HT-29 (cell line): ENCODE results near the gene ABLIM1. TPM values are rescaled to one million over a fixed set of nuclear protein-coding genes. Genes with fewer than 3 reads are reported as not detected.
A peak's percentile ranks its signal among the peaks of the same experiment; 100 is the strongest.

Source experiments
- DNase-seq: peaks from one replicate; pipeline ENCODE4 v3.0.0-alpha.2; 2015; ENCODE audit warnings: low spot score
- total RNA-seq: library from RNA; depleted of rRNA; stranded (reverse); fragments of >200 nt; shearing (Covaris generic); gene quantifications from 2 replicates; pipeline ENCODE4 v1.2.3, GENCODE V29; 2014

ABLIM1 gene
- total RNA-seq, 1 experiment from 2014 or later, result 45.9 TPM

- DNase-seq, result no peak
Observed at GRCh38 chr10:114624422-114624821, 33.7 kb downstream of the ABLIM1 start.

GRCh38 chr10:114623661-114624294 lies 34.3 kb downstream of the ABLIM1 start:
- DNase-seq, result peak; percentile 69

- DNase-seq, result no peak
Observed at GRCh38 chr10:114623155-114623554, 34.9 kb downstream of the ABLIM1 start.

- no peak for DNase-seq
Observed at GRCh38 chr10:114618722-114619121, 39.4 kb downstream of the ABLIM1 start.

- DNase-seq, result no peak
Observed at GRCh38 chr10:114616516-114616915, 41.6 kb downstream of the ABLIM1 start.

- DNase-seq, result no peak
Observed at GRCh38 chr10:114616103-114616502, 42.0 kb downstream of the ABLIM1 start.

- no peak for DNase-seq
Observed at GRCh38 chr10:114615600-114616007, 42.5 kb downstream of the ABLIM1 start.

GRCh38 chr10:114613237-114613979 lies 44.7 kb downstream of the ABLIM1 start:
- peak; percentile 88 for DNase-seq

- DNase-seq, result peak; percentile 72
Observed at GRCh38 chr10:114611617-114612016, 46.5 kb downstream of the ABLIM1 start.

GRCh38 chr10:114609518-114610426 lies 48.3 kb downstream of the ABLIM1 start:
- no peak for DNase-seq

GRCh38 chr10:114607358-114607998 lies 50.6 kb downstream of the ABLIM1 start:
- DNase-seq, result no peak

- DNase-seq, result no peak
Observed at GRCh38 chr10:114605155-114605797, 52.8 kb downstream of the ABLIM1 start.

- DNase-seq, result no peak
Observed at GRCh38 chr10:114604357-114605130, 53.5 kb downstream of the ABLIM1 start.

GRCh38 chr10:114603948-114604347 lies 54.1 kb downstream of the ABLIM1 start:
- peak; percentile 62 for DNase-seq

- no peak for DNase-seq
Observed at GRCh38 chr10:114603303-114603702, 54.8 kb downstream of the ABLIM1 start.

- DNase-seq, result no peak
Observed at GRCh38 chr10:114600057-114600456, 58.0 kb downstream of the ABLIM1 start.

GRCh38 chr10:114596793-114597192 lies 61.3 kb downstream of the ABLIM1 start:
- DNase-seq, result no peak

GRCh38 chr10:114593816-114594468 lies 64.1 kb downstream of the ABLIM1 start:
- no peak for DNase-seq

- no peak for DNase-seq
Observed at GRCh38 chr10:114593240-114593792, 64.8 kb downstream of the ABLIM1 start.
